CD4-positive, alpha-beta T cell (primary cell): ENCODE measurements around the gene MNT. TPM values are rescaled to one million over a fixed set of nuclear protein-coding genes. Genes with fewer than 3 reads are reported as not detected.

Source experiments
- ATAC-seq: fragments of 200-7000 bp; cut with Tn5 transposase; one replicate; pipeline ENCODE4 v1.10.0; 2022; ENCODE audit warnings: mild to moderate bottlenecking; ENCODE audit not compliant: poor library complexity
- CTCF ChIA-PET: fragments of 350-600 bp; sonication (Branson Sonifier 250); formaldehyde crosslinking; loops from one replicate; lab custom pipeline; 2021; ENCODE audit warnings: antibody characterized with exemption, inconsistent platforms; lab: Charles Lee
- POLR2A ChIA-PET: fragments of 350-600 bp; sonication (Branson Sonifier 250); formaldehyde crosslinking; loops from one replicate; lab custom pipeline; 2021; ENCODE audit warnings: antibody characterized with exemption, inconsistent platforms; lab: Charles Lee
- DNase-seq, 14 experiments: peaks; one replicate each; pipeline ENCODE4 v3.0.0-alpha.2; 2013 to 2020; ENCODE audit warnings: mixed read lengths in 2 of 14
- H3K27ac ChIP-seq, 2 donors: one replicate each; pipeline versions ENCODE4 v1.5.1 to v1.7.0; 2013; ENCODE audit warnings: low read length in 2 of 2, low read depth in 1 of 2, mild to moderate bottlenecking in 1 of 2
- H3K27me3 ChIP-seq, 2 experiments: 1 replicate in 1 of 2; 2 replicates in 1 of 2; pipeline versions ENCODE4 v1.6.1 to v1.7.0; 2013; ENCODE audit warnings: low read length in 2 of 2, control low read depth in 1 of 2, mild to moderate bottlenecking in 1 of 2, moderate library complexity in 1 of 2; ENCODE audit not compliant: insufficient read depth in 2 of 2, control insufficient read depth in 1 of 2
- H3K36me3 ChIP-seq: one replicate; pipeline ENCODE4 v1.6.1; 2013; ENCODE audit warnings: low read length, control low read depth; ENCODE audit not compliant: insufficient read depth
- H3K4me1 ChIP-seq: one replicate; pipeline ENCODE4 v1.6.1; 2013; ENCODE audit warnings: low read length, control low read depth; ENCODE audit not compliant: insufficient read depth
- H3K4me3 ChIP-seq: one replicate; pipeline ENCODE4 v1.5.1; 2013; ENCODE audit warnings: mild to moderate bottlenecking, low read length, moderate library complexity
- H3K9me3 ChIP-seq, 2 experiments: 1 replicate in 1 of 2; 2 replicates in 1 of 2; pipeline versions ENCODE4 v1.6.1 to v1.7.0; 2013; ENCODE audit warnings: low read length in 2 of 2, mild to moderate bottlenecking in 2 of 2, control low read depth in 1 of 2, moderate library complexity in 1 of 2; ENCODE audit not compliant: control insufficient read depth in 1 of 2, insufficient read depth in 1 of 2
- H3K27ac Mint-ChIP-seq: one replicate; pipeline ENCODE4 v1.8.0; 2020; ENCODE audit warnings: mixed read lengths
- H3K27me3 Mint-ChIP-seq: one replicate; pipeline ENCODE4 v1.8.0; 2021; ENCODE audit warnings: mixed read lengths
- H3K36me3 Mint-ChIP-seq: one replicate; pipeline ENCODE4 v1.8.0; 2021; ENCODE audit warnings: low read depth, mixed read lengths
- H3K4me1 Mint-ChIP-seq: one replicate; pipeline ENCODE4 v1.8.0; 2021; ENCODE audit warnings: low read depth, mixed read lengths
- H3K4me3 Mint-ChIP-seq: one replicate; pipeline ENCODE4 v1.8.0; 2020; ENCODE audit warnings: mild to moderate bottlenecking, mixed read lengths
- H3K9me3 Mint-ChIP-seq: one replicate; pipeline ENCODE4 v1.8.0; 2020; ENCODE audit warnings: mixed read lengths
- CTCF ChIP-seq: fragments of 200-600 bp; IDR thresholded peaks from one replicate; pipeline ENCODE4 v1.8.0; 2022; ENCODE audit warnings: antibody characterized with exemption, mild to moderate bottlenecking
- intact Hi-C, 2 experiments: fragments of 100-400 bp; cut with DNase I in 1 of 2; cut with micrococcal nuclease in 1 of 2; formaldehyde crosslinking; loops; one replicate each; pipeline versions ENCODE4 v1.15.1 to v1.9.0; 2023 to 2025; cut with DNase I, micrococcal nuclease
- total RNA-seq, 174 experiments: library from RNA in 2 of 174; stranded (reverse) in 2 of 174; gene quantifications; one replicate each; pipeline ENCODE4 v1.2.3 and lab custom pipeline; 2021 to 2026

MNT gene
- total RNA-seq, 2 experiments from 2014 or later, result 111 to 118 TPM

GRCh38 chr17:2392252-2393173, 8.3 kb downstream of the MNT start:
- Mint-ChIP-seq H3K4me3 (peak overlapping the region; percentile 99), H3K9me3 (no peaks in the 10 kb centered on the region), H3K36me3 (peaks cover 46% of the 10 kb centered on the region), H3K27me3 (no peaks in the 10 kb centered on the region), H3K27ac (peak overlapping the region; percentile 99), H3K4me1 (peaks cover 66% of the 10 kb centered on the region)
- no peaks in the 10 kb centered on the region for H3K27me3 ChIP-seq
- H3K36me3 ChIP-seq, result peaks cover 7% of the 10 kb centered on the region
- DNase-seq (peak; percentile 93 to 99 (median 97)), ATAC-seq (peak; percentile 64)
- peak overlapping the region; percentile 98 to 100 for H3K27ac ChIP-seq
- no peaks in the 10 kb centered on the region for H3K9me3 ChIP-seq
- ChIA-PET CTCF (interaction anchor here (0.9 to 2.6 kb wide), 6 partner anchors 10 to 723 kb away, joined by 3 to 25 read pairs (median 5); partner anchors contain the start of gene TSR1), POLR2A (interaction anchor here (0.6 to 4.2 kb wide), 18 partner anchors 9 to 1751 kb away, joined by 3 to 132 read pairs (median 4); partner anchors contain the start of genes METTL16, MNT, PAFAH1B1 and RILP)
- H3K4me1 ChIP-seq, result peaks cover 67% of the 10 kb centered on the region
- intact Hi-C loops, result loop anchor here (1.0 to 10.0 kb wide), 4 partner anchors 9 to 350 kb away; partner anchors contain the start of genes MNT (in 2 of the 2), OVCA2 (in 1 of the 2), PAFAH1B1 (in 1 of the 2) and SMG6 (in 1 of the 2)
- TF ChIP-seq CTCF, result no peak
- peak overlapping the region; percentile 94 for H3K4me3 ChIP-seq

- peak overlapping the region; percentile 99 for H3K4me3 Mint-ChIP-seq
- ATAC-seq (no peak), DNase-seq (no peak)
- no peak for TF ChIP-seq CTCF
- peak overlapping the region; percentile 60 to 78 for H3K27ac ChIP-seq
- peaks cover 52% of the 10 kb centered on the region for H3K36me3 Mint-ChIP-seq
- no peaks in the 10 kb centered on the region for H3K27me3 Mint-ChIP-seq
- peaks cover 59% of the 10 kb centered on the region for H3K4me1 ChIP-seq
- H3K4me3 ChIP-seq, result peak overlapping the region; percentile 53
- H3K4me1 Mint-ChIP-seq, result peaks cover 60% of the 10 kb centered on the region
- intact Hi-C loops, result loop anchor here (1.0 to 10.0 kb wide), 3 partner anchors 10 to 349 kb away; partner anchors contain the start of genes MNT (in 1 of the 2), OVCA2 (in 1 of the 2) and PAFAH1B1 (in 1 of the 2)
- H3K36me3 ChIP-seq, result peaks cover 15% of the 10 kb centered on the region
- CTCF ChIA-PET, result interaction anchor here (1.1 to 2.6 kb wide), 3 partner anchors 9 to 39 kb away, joined by 4 to 25 read pairs (median 15); no protein-coding TSS in a partner anchor
- no peaks in the 10 kb centered on the region for H3K9me3 ChIP-seq
- H3K27me3 ChIP-seq, result no peaks in the 10 kb centered on the region
- POLR2A ChIA-PET, result interaction anchor here (0.6 to 4.2 kb wide), 13 partner anchors 9 to 1752 kb away, joined by 3 to 132 read pairs (median 5); partner anchors contain the start of genes METTL16, MNT, RILP and SMG6
- H3K27ac Mint-ChIP-seq, result peak overlapping the region; percentile 95
- H3K9me3 Mint-ChIP-seq, result no peaks in the 10 kb centered on the region
Measured at GRCh38 chr17:2391597-2392251, 9.1 kb downstream of the MNT start.
